ENCODE measurements around the gene ME2. TPM values are rescaled to one million over a fixed set of nuclear protein-coding genes. Genes with fewer than 3 reads are reported as not detected.

ME2 gene
- total RNA-seq, 2 experiments from 2014 or later = 15.6 to 16.1 TPM

Other genes with a start within 250 kb of the ME2 start
- gene MRO, start 59.1 kb upstream of the ME2 start, total RNA-seq = not detected
- gene ELAC1, start 88.9 kb downstream of the ME2 start, total RNA-seq = 1 to 10 TPM; 3.0 to 4.6 TPM
- gene SMAD4, start 151.1 kb downstream of the ME2 start, total RNA-seq = 10 to 100 TPM; 82.0 to 82.9 TPM

Data from CD4-positive, alpha-beta T cell (primary cell).